HG03432 (cell line): Measurements from ENCODE around the gene FZR1.
A peak's percentile ranks its signal among the peaks of the same experiment; 100 is the strongest.

Experiments used
- ATAC-seq: cut with Tn5 transposase; IDR thresholded peaks from one replicate; pipeline ENCODE4 v1.9.1; 2021; ENCODE audit warnings: mild to moderate bottlenecking, moderate library complexity; ENCODE audit not compliant: unreplicated experiment

The FZR1 gene

GRCh38 chr19:3505598-3506383 lies at the start of gene FZR1:
Gene FZR1, plus strand, starts transcription at chr19:3506311. Its CDS starts 16,679 bp downstream, at chr19:3522990.
- peak; percentile 87 for ATAC-seq

- ATAC-seq = no peak
Measured at GRCh38 chr19:3456925-3457527, 49.1 kb upstream of the FZR1 start.

DNA sequence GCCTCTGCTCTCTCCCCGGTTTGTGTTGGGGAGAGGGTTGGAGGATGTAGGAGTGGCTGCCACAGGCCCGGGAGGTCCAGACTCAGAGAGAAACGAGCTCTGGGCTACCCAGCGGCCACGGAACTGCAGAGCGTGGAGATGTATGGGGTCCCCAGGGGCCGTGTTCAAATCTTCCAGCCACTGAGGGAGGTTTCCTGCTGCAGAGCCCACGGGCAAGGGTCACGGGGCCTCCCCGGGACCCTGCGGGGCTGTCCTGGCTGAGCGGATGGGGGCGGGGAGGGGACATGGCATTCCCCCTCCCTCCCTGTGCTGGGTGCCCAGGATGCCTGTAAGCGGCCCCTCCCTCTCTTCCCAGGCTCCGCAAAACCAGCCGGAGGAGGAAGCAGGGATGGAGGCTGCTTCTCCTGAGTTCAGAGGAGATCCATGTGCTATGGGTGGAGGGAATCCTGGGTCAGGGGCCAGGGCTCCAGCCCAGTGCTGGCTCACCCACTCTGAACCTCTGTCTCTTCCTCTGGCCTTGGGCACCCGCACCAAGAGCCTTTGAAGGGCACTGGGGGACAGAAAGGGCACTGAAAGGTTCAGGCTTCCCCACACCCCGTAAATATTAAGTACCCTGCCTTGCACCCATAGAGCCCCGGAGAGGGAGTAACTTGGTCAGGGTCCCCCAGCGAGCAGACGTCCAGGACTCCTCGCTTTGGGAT lies 48.4 kb upstream of the FZR1 start:
- no peak for ATAC-seq

DNA sequence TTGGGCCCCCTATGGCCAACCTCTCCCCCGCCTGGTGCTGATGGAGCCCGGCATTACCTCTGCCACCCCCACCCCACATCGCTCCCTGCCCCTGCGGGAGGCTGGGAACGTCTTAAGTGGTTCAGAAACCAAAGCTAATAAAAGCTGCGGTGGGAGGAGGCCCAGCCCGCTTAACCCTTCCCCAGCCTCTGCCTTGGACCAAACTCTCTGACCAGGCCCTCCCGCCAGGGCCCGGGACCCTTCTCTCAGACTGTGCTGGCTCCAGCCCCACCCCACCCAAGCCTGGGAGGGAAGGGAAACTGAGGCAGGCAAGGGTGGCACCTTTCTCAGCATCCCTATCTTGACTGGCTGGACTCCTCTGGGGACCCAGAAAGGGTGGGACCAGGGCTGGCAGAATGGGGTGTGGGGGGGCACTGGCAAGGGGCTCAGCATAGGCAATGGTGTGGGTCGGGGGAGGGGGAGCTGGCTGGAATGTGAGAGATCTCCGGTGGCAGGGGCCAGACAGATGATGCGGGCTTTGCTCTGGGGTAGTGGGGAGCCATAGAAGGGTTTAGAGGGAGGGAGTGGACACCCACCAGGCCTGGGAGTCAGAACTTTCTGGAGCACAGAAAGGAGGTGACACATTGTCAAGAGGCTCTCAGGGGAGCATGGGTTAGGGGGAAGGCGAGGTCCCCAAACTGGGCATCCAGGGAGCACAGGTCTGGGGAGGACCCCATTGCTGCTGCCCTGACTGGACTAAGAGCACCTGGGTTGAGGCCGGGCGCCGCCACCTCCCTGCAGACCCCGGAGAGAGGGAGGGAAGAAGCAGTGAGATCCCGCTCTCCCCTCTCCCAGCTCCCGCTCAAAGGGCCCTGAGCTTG lies 47.7 kb upstream of the FZR1 start:
- no peak for ATAC-seq

- no peak for ATAC-seq
Measured at GRCh38 chr19:3459089-3459881, 46.8 kb upstream of the FZR1 start.

- ATAC-seq = no peak
Measured at GRCh38 chr19:3459965-3460582, 46.0 kb upstream of the FZR1 start.

DNA sequence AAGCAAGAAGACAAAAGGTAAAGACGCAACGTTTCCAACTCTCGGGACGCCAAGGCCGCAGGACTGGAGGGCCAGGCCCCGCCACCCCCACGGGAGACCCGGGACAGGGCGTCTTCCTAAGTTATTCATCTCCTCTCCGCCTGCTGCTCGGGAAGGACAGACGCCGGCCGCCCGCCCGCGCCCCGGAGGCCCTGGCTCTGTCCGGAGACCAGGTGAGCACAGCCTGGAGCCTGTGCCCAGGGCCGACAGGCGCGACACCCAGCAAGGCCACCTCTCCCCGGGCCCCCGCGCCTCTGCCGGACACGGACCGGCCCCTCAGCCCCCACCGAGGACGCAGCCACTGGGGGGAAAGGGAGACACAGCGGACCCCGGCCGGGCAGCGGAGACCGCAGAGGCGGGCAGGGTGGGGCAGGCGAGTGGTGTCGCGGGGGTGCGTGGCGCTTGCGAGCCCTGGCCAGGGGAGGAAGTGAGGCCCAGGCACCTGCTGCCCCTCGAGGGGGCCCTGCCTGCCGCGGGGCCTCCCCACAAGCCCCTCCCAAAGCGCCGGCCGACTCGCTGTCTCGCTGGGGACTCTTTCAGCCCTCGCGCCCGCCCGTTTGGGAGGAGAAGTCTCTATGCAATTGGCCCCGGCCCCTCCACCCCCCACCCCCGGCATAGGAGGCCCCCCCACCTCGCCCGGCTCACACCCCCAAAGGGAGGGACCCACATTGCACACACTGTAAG lies 43.0 kb upstream of the FZR1 start:
- ATAC-seq = no peak

DNA sequence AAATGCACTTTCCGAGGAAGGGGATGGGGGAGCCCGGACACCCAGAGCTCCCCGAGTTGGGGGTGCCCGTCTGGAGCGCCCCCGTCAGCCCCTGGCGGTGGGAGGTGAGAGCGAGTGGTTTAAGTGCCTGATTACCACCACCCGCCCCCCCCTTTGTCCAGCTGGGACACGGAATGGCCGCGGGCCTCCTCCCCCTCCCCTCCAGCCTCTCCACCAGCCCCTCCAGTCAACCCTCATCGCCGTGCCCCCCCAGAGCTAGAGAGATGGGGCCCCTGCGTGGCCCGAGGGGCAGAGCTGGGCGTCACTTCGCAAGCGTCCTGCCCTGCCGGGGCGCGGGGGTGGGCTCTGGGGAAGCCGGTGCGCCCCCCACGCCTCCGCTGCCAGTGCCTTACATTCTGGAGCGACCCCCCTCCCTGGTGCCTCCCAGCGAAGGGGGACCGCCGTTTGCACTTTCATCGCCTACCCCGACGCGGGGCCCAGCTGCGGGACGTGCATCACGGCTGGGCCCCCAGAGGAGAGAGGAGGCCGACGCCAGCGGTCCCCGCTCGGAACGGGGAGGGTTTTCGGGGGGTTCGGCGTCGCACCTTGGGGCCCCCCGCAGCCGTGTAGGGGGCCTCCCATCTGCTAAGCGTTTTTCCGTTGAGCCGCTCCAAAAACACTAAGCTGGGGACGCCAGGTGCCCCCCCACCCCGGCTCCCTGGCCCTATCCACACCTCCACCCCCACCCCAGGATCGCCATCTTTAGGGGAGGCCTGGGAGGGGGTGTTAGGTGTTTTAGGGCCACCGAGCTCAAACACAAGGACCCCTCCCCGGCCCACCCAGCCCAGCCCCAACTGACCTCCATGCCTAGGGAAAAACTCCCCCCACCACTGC lies 42.2 kb upstream of the FZR1 start:
- no peak for ATAC-seq

DNA sequence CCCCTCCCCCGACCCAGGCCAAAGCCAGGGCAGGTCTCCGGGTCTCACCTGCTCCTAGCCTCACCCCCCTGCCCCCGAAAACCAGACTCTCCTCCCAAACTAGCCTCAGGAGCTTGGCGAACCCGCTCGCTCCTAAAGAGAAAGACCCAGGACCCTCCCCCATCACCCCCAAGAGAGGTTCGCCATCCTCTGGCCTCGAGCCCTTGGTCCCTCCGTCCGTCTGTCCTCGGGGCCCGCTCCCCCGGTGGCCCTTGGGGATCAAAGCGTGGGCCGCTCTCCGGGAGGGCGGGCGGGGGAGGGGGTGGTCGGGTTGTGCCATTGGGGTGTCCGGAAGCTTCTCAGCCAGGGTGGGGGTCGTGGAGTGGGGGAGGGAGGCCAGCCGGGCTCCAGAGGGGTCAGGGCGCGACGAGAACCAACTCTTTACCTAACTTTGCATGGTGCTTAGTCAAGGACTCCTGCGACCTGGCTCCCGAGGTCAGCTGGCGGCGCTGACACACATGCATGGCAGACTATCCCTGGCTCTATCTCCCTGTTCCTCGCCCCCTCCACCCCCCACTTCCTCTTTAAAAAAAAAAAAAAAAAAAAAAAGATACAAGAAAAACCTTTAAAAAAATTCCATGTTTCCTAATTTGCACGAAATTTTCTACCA lies 41.4 kb upstream of the FZR1 start:
- no peak for ATAC-seq

GRCh38 chr19:3465552-3465951 lies 40.6 kb upstream of the FZR1 start:
- no peak for ATAC-seq

DNA sequence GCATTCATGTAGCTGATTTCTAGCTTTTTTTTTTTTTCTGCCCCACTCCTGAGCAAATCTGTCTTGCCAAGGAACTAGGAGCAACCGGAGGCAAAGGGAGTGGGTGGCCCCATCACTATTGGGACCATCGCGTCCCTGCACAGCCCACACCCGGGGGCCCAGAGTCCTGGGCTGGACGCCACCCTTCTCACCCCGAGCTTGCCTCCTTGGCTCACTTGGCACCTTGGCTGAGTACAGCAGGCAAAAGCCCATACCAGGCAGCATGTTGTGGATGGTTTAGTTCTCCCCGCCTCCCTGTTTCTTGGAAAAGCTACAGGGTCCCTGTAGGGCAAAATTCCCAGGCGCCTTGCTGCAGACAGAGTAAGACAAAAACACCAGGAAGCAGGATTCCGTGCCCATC lies 39.5 kb upstream of the FZR1 start:
- ATAC-seq = no peak

- ATAC-seq = no peak
Measured at GRCh38 chr19:3467437-3468198, 38.5 kb upstream of the FZR1 start.

GRCh38 chr19:3468211-3468610 lies 37.9 kb upstream of the FZR1 start:
- no peak for ATAC-seq

GRCh38 chr19:3469638-3470499 lies 36.2 kb upstream of the FZR1 start:
- ATAC-seq = no peak

DNA sequence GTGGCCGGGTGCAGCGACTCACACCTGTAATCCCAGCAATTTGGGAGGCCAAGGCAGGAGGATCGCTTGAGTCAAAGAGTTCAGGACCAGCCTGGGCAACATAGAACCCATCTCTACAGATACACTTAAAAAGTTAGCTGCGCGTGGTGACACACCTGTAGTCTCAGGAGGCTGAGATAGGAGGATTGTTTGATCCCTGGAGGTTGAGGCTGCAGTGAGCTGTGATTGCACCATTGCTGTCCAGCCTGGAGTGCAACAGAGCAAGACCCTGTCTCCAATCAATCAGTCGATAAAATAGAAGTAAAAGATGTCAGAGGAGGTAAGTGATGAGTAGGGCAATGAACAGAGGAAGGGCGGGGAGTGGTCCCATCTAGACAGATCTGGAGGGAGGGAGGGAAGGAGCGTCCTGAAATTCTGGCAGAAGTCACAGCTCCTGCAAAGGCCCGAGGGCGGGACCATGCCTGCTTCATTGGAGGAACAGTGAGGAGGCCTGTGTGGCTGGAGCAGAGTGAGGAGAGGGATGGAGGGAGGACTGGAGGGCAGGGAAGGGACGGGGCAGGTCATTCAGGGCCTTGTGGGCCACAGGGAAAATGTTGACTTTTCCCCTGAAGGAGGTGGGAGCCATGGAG lies 35.5 kb upstream of the FZR1 start:
- ATAC-seq = no peak
